Lower leg skin (tissue), 4 donors: ENCODE measurements around the gene SMARCB1. TPM values are rescaled to one million over a fixed set of nuclear protein-coding genes. Genes with fewer than 3 reads are reported as not detected.

Experiments used
- DNase-seq, 2 donors: peaks; one replicate each; pipeline ENCODE4 v3.0.0-alpha.2; 2019; ENCODE audit warnings: low spot score in 2 of 2
- H3K4me3 ChIP-seq: fragments of 200-600 bp; sonication (generic); 2 replicates; pipeline ENCODE4 v1.5.1; 2017; ENCODE audit warnings: mild to moderate bottlenecking, low read depth; ENCODE audit not compliant: poor library complexity, severe bottlenecking
- POLR2A ChIP-seq, 2 donors: fragments of 450-650 bp; IDR thresholded peaks; one replicate each; pipeline ENCODE4 v1.6.1; 2016 to 2017; ENCODE audit warnings: antibody characterized with exemption in 2 of 2, mild to moderate bottlenecking in 1 of 2, moderate library complexity in 1 of 2
- WGBS, 2 donors: methylation state at CpG; one replicate each; pipeline ENCODE4 v1.1.5; 2018; 5-methylcytosine and 5-hydroxymethylcytosine counted together
- intact Hi-C: fragments of 100-400 bp; cut with DNase I; formaldehyde crosslinking; loops from one replicate; pipeline ENCODE4 v1.15.0; 2023; ENCODE audit warnings: low total_unique reads
- total RNA-seq, 4 donors: library from RNA; depleted of rRNA; stranded (reverse); fragments of >200 nt; gene quantifications; one replicate each; pipeline ENCODE4 v1.1.0, GENCODE V29; 2016
- TF ChIP-seq, protein P1 (sequence below), 3 donors: fragments of 450-650 bp; IDR thresholded peaks; one replicate each; pipeline ENCODE4 v1.5.1; 2016; ENCODE audit warnings: antibody characterized with exemption in 3 of 3, mild to moderate bottlenecking in 3 of 3, moderate library complexity in 2 of 3

The SMARCB1 gene
- total RNA-seq, 4 donors from 2014 or later, result 52.2 to 61.6 (median 55.2) TPM

DNA sequence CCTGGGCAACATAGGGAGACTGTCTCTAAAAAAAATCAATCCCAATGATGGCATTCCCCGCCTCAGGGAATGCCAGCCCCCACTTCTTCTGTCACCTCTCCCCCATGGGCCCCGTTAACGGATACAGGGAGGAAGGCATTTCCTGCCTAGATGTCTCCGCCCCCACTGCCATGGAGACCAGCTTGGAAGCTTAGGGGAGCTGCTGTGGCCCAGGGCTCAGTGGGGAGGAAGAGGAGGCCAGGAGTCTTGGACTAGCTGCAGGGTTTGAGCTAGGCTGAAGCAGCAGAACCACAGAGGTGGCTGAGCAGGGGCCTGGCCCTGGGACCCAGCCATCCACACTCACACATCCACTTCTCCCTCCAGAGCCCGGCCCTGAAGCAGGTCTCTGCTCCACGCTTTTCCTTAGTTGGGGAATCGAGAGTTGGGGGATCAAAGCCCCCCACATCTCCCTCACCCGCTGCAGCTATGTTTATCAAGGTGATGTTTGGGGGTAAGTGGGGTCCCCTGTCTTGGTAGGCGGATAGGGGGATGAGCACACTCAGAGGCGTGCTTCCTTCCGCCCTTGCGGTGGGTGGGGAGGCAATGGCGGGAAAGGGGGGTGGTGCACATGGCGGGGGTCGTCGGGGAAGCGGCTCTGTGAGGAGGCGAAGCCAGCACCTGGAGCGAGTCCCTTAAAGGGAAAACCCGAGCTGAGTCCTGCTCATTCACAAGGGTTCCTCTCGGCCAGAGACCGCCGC, 23.8 kb upstream of the SMARCB1 start, which contains the start of gene C22orf15:
Gene C22orf15 (plus strand): TSS at position 149 of the 737 bp plus-strand sequence. CDS start 317 bp downstream, at position 466.
- H3K4me3 ChIP-seq, result no peak within 1 kb of the TSS
- no peak for DNase-seq
- 43 to 45% methylated on average over 23 of the region's 23 CpGs for WGBS, 2 donors
- TF ChIP-seq, protein P1, sequence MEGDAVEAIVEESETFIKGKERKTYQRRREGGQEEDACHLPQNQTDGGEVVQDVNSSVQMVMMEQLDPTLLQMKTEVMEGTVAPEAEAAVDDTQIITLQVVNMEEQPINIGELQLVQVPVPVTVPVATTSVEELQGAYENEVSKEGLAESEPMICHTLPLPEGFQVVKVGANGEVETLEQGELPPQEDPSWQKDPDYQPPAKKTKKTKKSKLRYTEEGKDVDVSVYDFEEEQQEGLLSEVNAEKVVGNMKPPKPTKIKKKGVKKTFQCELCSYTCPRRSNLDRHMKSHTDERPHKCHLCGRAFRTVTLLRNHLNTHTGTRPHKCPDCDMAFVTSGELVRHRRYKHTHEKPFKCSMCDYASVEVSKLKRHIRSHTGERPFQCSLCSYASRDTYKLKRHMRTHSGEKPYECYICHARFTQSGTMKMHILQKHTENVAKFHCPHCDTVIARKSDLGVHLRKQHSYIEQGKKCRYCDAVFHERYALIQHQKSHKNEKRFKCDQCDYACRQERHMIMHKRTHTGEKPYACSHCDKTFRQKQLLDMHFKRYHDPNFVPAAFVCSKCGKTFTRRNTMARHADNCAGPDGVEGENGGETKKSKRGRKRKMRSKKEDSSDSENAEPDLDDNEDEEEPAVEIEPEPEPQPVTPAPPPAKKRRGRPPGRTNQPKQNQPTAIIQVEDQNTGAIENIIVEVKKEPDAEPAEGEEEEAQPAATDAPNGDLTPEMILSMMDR (IDR thresholded peaks at IDR 0.05), result no peak
- no peak for TF ChIP-seq POLR2A (IDR thresholded peaks at IDR 0.05)
- intact Hi-C loops, result no loop called here

DNA sequence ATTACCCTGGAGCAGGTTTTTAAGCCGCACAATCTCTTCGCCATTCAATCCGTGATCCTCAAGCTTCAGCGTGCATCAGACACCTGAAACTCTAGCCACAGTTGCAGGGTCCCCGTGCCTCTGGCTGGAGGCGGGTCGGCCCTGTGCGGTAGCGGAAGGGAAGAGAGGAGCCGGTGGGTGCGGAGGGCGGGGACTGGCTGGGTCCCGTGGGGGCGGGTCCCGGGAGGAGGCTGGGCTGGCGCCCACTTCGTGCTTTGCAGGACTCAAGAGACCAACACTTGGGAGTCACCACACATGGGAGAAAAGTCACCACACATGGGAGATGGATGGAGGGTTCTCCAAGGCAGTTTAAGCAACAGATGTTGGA, 23.2 kb upstream of the SMARCB1 start:
- no peak overlapping the region for H3K4me3 ChIP-seq
- TF ChIP-seq, protein P1 (IDR thresholded peaks at IDR 0.05), result no peak
- DNase-seq, result no peak
- WGBS, 2 donors, result 34 to 35% methylated on average over 17 of the region's 17 CpGs
- intact Hi-C loops, result no loop called here

DNA sequence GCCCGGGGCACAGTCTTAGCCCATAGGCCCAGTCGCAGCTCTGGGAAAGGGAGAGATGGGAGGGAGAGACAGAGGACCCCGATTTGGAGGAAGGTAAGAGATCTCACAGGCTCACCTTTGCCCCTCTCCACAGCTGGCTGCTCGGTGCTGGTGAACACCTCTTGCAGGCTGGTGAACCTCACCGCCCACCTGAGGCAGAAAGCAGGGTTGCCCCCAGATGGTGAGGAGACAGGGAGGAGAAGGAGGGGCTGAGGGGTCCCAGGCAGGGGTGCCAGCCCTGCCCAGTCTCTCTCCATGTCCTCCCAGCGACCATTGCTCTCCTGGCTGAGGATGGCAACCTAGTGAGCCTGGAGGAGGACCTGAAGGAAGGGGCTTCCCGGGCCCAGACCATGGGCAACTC, 22.8 kb upstream of the SMARCB1 start:
- intact Hi-C loops, result no loop called here
- no peak for DNase-seq
- H3K4me3 ChIP-seq, result no peak overlapping the region
- TF ChIP-seq, protein P1 (IDR thresholded peaks at IDR 0.05), result no peak
- no peak for TF ChIP-seq POLR2A (IDR thresholded peaks at IDR 0.05)
- WGBS, 2 donors, result 70 to 75% methylated on average over 7 of the region's 7 CpGs

DNA sequence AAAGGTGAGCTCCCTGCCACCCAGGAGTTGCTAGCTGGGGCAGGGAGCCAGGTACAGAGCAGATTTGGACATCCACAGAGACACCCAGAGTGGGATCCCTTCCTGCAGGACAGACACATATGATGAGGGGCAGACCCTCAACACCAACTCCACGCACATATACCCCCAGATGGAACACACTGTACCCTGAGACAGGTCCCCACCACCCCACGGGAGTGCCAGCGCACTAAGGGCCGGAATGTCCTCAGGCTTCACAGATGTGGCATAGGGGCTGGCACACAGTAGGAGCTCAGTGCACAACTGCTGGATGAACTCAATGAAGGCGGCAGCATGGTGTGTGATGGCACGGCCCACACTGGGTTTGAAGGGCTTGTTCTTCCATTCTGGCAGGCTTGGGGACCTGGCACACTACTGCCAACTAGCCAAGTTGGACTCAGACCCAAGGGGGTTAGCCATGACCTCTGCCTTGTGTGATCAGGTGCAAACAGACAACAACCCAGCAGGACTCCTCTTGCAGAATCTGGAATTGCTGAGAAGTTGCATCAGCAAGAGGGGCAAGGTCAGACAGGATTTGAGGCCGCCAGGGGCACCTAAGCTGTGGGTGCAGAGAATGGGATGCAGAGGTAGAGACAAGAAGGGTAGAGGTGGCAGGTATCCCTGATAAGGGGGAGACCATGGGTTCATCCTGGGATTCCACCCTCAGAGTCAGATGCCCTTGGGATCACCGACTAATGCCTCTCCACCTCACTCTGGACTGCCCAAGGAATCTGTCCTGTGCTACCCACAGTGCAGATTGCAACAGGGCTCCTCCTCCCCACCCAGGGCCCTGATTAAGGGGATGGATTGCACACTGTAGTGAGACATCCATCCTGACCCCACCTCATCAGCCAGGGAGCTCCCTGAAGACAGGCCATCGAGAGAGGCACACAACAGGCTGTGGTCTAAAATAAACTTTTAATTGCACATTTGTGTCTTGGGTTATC, 21.6 kb upstream of the SMARCB1 start:
- DNase-seq, result no peak
- intact Hi-C loops, result loop anchor here (5.0 kb wide), 1 partner anchor 87 kb away; no protein-coding TSS in a partner anchor
- TF ChIP-seq POLR2A (IDR thresholded peaks at IDR 0.05), result no peak
- TF ChIP-seq, protein P1 (IDR thresholded peaks at IDR 0.05), result no peak
- WGBS, 2 donors, result 91 to 96% methylated on average over 6 to 9 of the region's 9 CpGs
- no peak overlapping the region for H3K4me3 ChIP-seq

DNA sequence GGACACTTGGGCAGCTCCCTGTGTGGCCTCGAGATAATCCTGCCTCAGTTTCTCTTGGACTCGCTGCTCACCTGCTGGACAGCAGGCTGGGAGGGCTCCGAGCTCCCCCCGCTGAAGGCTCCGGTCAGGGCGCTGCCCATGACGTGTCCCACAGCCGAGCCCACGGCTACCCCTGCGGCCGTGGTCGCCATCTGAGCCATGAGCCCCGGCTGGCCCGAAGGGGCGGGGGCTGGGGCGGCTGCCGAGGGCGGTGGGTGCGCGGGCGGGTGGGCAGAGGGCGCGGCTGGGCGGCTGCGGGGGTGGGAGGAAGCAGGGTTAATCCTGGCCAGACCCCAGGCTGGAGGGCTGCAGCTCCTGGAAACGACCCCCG, 19.5 kb upstream of the SMARCB1 start:
- no peak for DNase-seq
- TF ChIP-seq, protein P1 (IDR thresholded peaks at IDR 0.05), result no peak
- no peak for TF ChIP-seq POLR2A (IDR thresholded peaks at IDR 0.05)
- whole genome bisulfite sequencing, 2 donors, result no CpG with 5 or more reads among the region's 27 CpGs
- peak overlapping the region; percentile 51 for H3K4me3 ChIP-seq
- intact Hi-C loops, result loop anchor here (5.0 kb wide), 1 partner anchor 85 kb away; no protein-coding TSS in a partner anchor
